ENCODE measurements around the gene STXBP5. TPM values are rescaled to one million over a fixed set of nuclear protein-coding genes. Genes with fewer than 3 reads are reported as not detected.

STXBP5 gene
- total and polyA plus RNA-seq, 9 of the 15 experiments (the other 6 are each of a cell fraction or from before 2014, with no cell fraction given): 23.3 to 172 (median 71.5) TPM

GRCh38 chr6:147159536-147160374 lies 44.5 kb upstream of the STXBP5 start (continued):
- no peak; the same call in 1 of the 2 replicates for TF ChIP-seq REST (IDR thresholded peaks at IDR 0.05; ENCODE audit: borderline replicate concordance)
- no peak for TF ChIP-seq REST (CRISPR knock-in tag; IDR thresholded peaks at IDR 0.05; ENCODE audit: low read depth)
- peak; percentile 22 to 56; a peak in 2 of 4 replicates for TF ChIP-seq KDM1A (IDR thresholded peaks at IDR 0.05)
- TF ChIP-seq, protein P1, sequence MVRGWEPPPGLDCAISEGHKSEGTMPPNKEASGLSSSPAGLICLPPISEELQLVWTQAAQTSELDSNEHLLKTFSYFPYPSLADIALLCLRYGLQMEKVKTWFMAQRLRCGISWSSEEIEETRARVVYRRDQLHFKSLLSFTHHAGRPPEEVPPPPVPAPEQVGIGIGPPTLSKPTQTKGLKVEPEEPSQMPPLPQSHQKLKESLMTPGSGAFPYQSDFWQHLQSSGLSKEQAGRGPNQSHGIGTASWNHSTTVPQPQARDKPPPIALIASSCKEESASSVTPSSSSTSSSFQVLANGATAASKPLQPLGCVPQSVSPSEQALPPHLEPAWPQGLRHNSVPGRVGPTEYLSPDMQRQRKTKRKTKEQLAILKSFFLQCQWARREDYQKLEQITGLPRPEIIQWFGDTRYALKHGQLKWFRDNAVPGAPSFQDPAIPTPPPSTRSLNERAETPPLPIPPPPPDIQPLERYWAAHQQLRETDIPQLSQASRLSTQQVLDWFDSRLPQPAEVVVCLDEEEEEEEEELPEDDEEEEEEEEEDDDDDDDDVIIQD (CRISPR knock-in tag; IDR thresholded peaks at IDR 0.05): no peak
- no peak for TF ChIP-seq FOXJ2 (tag; IDR thresholded peaks at IDR 0.05)
- no peak for TF ChIP-seq MEF2A (IDR thresholded peaks at IDR 0.05; ENCODE audit: control insufficient read depth, low read depth, low read length)
- no peak for TF ChIP-seq ZNF212 (CRISPR knock-in tag; IDR thresholded peaks at IDR 0.05)
- TF ChIP-seq NFE2 (IDR thresholded peaks at IDR 0.05; ENCODE audit: low read depth): no peak
- TF ChIP-seq NFIX (CRISPR knock-in tag; IDR thresholded peaks at IDR 0.05; ENCODE audit: low read depth): no peak
- no peak for TF ChIP-seq ZNF780A (CRISPR knock-in tag; IDR thresholded peaks at IDR 0.05)
- no peak for TF ChIP-seq BRF1 (IDR thresholded peaks at IDR 0.05; ENCODE audit: borderline replicate concordance, extremely low read depth, insufficient read length)
- peak; percentile 48; the same call in 1 of the 2 replicates for TF ChIP-seq ARID2 (IDR thresholded peaks at IDR 0.05)
- TF ChIP-seq LCOR (CRISPR knock-in tag; IDR thresholded peaks at IDR 0.05): no peak
- no peak for TF ChIP-seq ZNF124 (CRISPR knock-in tag; IDR thresholded peaks at IDR 0.05)
- no peak for TF ChIP-seq COPS2 (conservative IDR thresholded peaks at IDR 0.05)
- no peak for TF ChIP-seq ZNF224 (CRISPR knock-in tag; IDR thresholded peaks at IDR 0.05)
- TF ChIP-seq ETV1 (tag; conservative IDR thresholded peaks at IDR 0.05; ENCODE audit: low read depth): peak; percentile 10; the same call in 1 of the 2 replicates
- TF ChIP-seq SRSF3 (IDR thresholded peaks at IDR 0.05; ENCODE audit: insufficient read depth, low read length): no peak
- TF ChIP-seq MXD1 (CRISPR knock-in tag; IDR thresholded peaks at IDR 0.05; ENCODE audit: borderline replicate concordance, poor library complexity, severe bottlenecking): no peak

Measured in K562 (cell line).